Thoracic aorta (tissue), 2 donors: ENCODE results near the gene CDC42SE1. TPM values are rescaled to one million over a fixed set of nuclear protein-coding genes. Genes with fewer than 3 reads are reported as not detected.

Experiments used
- ATAC-seq: fragments of 150-250 bp; one replicate; pipeline ENCODE4 v1.8.0; 2017; ENCODE audit warnings: low read depth; ENCODE audit not compliant: insufficient number of reproducible peaks, low FRiP score
- DNase-seq: peaks from one replicate; pipeline ENCODE4 v3.0.0-alpha.2; 2020; ENCODE audit warnings: low spot score
- H3K27ac ChIP-seq, 2 donors: fragments of 200-600 bp; sonication (generic); 1 replicate in 1 of 2; 2 replicates in 1 of 2; pipeline ENCODE4 v1.5.1; 2016; ENCODE audit warnings: mild to moderate bottlenecking in 2 of 2, moderate library complexity in 2 of 2
- H3K27me3 ChIP-seq: fragments of 200-600 bp; sonication (generic); replicated peaks from 2 replicates; pipeline ENCODE4 v1.6.0; 2016; ENCODE audit warnings: mild to moderate bottlenecking; ENCODE audit not compliant: insufficient read depth
- H3K36me3 ChIP-seq: fragments of 200-600 bp; sonication (generic); one replicate; pipeline ENCODE4 v1.5.1; 2016
- H3K4me1 ChIP-seq, 2 donors: fragments of 200-600 bp; sonication (generic); 1 replicate in 1 of 2; 2 replicates in 1 of 2; pipeline versions ENCODE4 v1.5.1 to v1.6.0; 2016; ENCODE audit warnings: low read depth in 2 of 2, mild to moderate bottlenecking in 1 of 2; ENCODE audit not compliant: control insufficient read depth in 1 of 2
- H3K4me3 ChIP-seq: fragments of 200-600 bp; sonication (generic); 2 replicates; pipeline ENCODE4 v1.5.1; 2016; ENCODE audit warnings: mild to moderate bottlenecking
- H3K9me3 ChIP-seq: fragments of 200-600 bp; sonication (generic); 2 replicates; pipeline ENCODE4 v1.5.1; 2016
- total RNA-seq, 2 donors: library from RNA; depleted of rRNA; stranded (reverse); fragments of >200 nt; gene quantifications; one replicate each; pipeline versions ENCODE4 v1.1.0 to v1.2.3, GENCODE V29; 2016
- TF ChIP-seq, protein P1 (sequence below): fragments of 200-600 bp; sonication (generic); IDR thresholded peaks from one replicate; pipeline ENCODE4 v1.5.1; 2019; ENCODE audit warnings: antibody characterized with exemption

Gene CDC42SE1
- total RNA-seq, 2 donors from 2014 or later, result 66.2 to 134 TPM

DNA sequence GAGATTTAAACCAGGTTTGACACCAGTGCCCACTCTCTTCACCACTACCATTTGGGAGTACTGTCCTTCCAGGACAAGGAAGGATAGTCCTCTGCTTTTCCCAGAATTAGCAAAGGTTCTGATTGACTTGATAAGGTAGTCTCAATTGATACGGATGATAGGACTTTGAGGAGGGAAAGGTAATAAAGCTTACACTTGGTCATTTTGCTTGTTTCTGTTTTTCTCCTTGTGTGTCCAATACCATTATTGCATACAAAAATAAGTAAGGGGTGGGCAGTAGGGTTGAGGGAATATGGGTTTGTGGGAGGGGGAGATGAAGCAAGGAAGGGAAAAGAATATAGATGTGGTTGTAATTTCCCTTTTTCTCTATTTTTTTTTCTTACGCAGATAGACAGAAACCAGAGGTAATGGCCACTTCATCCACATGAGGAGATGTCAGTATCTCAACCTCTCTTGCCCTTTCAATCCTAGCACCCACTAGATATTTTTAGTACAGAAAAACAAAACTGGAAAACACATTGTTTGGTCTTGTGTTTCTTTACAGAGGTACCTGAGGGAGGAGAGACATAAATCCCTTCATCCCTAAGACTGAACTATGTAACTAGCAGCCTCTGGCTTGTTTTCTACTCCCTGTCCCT, 9.3 kb downstream of the CDC42SE1 start:
- Histone ChIP-seq H3K4me1 (peaks cover 13 to 28% of the 10 kb centered on the region in 2 donors), H3K36me3 (peaks cover 34% of the 10 kb centered on the region), H3K27ac (no peak overlapping the region), H3K27me3 (no peaks in the 10 kb centered on the region), H3K4me3 (no peak overlapping the region), H3K9me3 (no peaks in the 10 kb centered on the region)
- ATAC-seq (no peak), DNase-seq (no peak)
- TF ChIP-seq, protein P1, sequence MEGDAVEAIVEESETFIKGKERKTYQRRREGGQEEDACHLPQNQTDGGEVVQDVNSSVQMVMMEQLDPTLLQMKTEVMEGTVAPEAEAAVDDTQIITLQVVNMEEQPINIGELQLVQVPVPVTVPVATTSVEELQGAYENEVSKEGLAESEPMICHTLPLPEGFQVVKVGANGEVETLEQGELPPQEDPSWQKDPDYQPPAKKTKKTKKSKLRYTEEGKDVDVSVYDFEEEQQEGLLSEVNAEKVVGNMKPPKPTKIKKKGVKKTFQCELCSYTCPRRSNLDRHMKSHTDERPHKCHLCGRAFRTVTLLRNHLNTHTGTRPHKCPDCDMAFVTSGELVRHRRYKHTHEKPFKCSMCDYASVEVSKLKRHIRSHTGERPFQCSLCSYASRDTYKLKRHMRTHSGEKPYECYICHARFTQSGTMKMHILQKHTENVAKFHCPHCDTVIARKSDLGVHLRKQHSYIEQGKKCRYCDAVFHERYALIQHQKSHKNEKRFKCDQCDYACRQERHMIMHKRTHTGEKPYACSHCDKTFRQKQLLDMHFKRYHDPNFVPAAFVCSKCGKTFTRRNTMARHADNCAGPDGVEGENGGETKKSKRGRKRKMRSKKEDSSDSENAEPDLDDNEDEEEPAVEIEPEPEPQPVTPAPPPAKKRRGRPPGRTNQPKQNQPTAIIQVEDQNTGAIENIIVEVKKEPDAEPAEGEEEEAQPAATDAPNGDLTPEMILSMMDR, result no peak

GRCh38 chr1:151049458-151049857, 10.0 kb downstream of the CDC42SE1 start:
- TF ChIP-seq, protein P1, result no peak
- H3K4me3 ChIP-seq, result no peak overlapping the region
- H3K27ac ChIP-seq, result no peak overlapping the region
- H3K36me3 ChIP-seq, result peaks cover 26% of the 10 kb centered on the region
- DNase-seq, result no peak
- no peaks in the 10 kb centered on the region for H3K27me3 ChIP-seq
- H3K4me1 ChIP-seq, result peaks cover 13 to 27% of the 10 kb centered on the region in 2 donors
- no peaks in the 10 kb centered on the region for H3K9me3 ChIP-seq
- no peak for ATAC-seq

DNA sequence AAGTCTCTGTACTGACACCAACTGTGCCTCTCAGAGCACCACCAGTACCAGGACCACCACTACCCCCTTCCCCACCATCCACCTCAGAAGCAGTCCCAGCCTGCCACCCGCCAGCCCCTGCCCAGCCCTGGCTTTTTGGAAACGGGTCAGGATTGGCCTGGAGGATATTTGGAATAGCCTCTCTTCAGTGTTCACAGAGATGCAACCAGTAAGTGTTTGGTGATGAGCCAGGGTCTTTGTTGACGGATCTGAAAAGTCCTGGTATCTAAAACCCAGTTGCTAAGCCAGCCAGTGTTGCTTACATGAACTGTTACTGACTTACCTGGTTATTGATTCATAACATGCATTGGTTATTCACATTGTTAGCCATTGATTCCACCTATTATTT, 10.8 kb downstream of the CDC42SE1 start:
- peaks cover 13 to 27% of the 10 kb centered on the region in 2 donors for H3K4me1 ChIP-seq
- DNase-seq (no peak), ATAC-seq (no peak)
- H3K27ac ChIP-seq, result peak overlapping the region; percentile 83 to 89
- no peaks in the 10 kb centered on the region for H3K9me3 ChIP-seq
- TF ChIP-seq, protein P1, result no peak
- H3K27me3 ChIP-seq, result no peaks in the 10 kb centered on the region
- peak overlapping the region; percentile 95 for H3K4me3 ChIP-seq
- H3K36me3 ChIP-seq, result peaks cover 18% of the 10 kb centered on the region

DNA sequence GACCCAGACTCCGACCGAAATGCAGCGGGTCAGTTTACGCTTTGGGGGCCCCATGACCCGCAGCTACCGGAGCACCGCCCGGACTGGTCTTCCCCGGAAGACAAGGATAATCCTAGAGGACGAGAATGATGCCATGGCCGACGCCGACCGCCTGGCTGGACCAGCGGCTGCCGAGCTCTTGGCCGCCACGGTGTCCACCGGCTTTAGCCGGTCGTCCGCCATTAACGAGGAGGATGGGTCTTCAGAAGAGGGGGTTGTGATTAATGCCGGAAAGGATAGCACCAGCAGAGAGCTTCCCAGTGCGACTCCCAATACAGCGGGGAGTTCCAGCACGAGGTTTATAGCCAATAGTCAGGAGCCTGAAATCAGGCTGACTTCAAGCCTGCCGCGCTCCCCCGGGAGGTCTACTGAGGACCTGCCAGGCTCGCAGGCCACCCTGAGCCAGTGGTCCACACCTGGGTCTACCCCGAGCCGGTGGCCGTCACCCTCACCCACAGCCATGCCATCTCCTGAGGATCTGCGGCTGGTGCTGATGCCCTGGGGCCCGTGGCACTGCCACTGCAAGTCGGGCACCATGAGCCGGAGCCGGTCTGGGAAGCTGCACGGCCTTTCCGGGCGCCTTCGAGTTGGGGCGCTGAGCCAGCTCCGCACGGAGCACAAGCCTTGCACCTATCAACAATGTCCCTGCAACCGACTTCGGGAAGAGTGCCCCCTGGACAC, 11.3 kb downstream of the CDC42SE1 start:
- Histone ChIP-seq H3K4me1 (peaks cover 13 to 27% of the 10 kb centered on the region in 2 donors), H3K27me3 (no peaks in the 10 kb centered on the region), H3K36me3 (peaks cover 13% of the 10 kb centered on the region), H3K9me3 (no peaks in the 10 kb centered on the region), H3K27ac (peak overlapping the region; percentile 83 to 89), H3K4me3 (peak overlapping the region; percentile 95)
- TF ChIP-seq, protein P1, result peak; percentile 52
- ATAC-seq, result peak; percentile 61
- DNase-seq, result peak; percentile 20

GRCh38 chr1:151047591-151047924, 11.9 kb downstream of the CDC42SE1 start, which contains the start of gene C1orf56:
Gene C1orf56, plus strand, starts transcription at chr1:151047751. Its CDS starts 97 bp downstream, at chr1:151047848.
- peak within 1 kb of the TSS; percentile 95 for H3K4me3 ChIP-seq
- H3K4me1 ChIP-seq, result peaks cover 13 to 27% of the 10 kb centered on the region in 2 donors
- no peaks in the 10 kb centered on the region for H3K27me3 ChIP-seq
- DNase-seq (no peak), ATAC-seq (peak; percentile 48)
- peak within 1 kb of the TSS; percentile 83 to 89 for H3K27ac ChIP-seq
- H3K36me3 ChIP-seq, result peaks cover 8% of the 10 kb centered on the region
- TF ChIP-seq, protein P1, result no peak
- no peaks in the 10 kb centered on the region for H3K9me3 ChIP-seq
